Right forelimb (tissue), 1 donor: ENCODE results near the gene MOCS1.

ENCODE experiments used
- DNase-seq: peaks from one replicate; pipeline ENCODE4 v3.0.0-alpha.2; 2018

The MOCS1 gene

DNA sequence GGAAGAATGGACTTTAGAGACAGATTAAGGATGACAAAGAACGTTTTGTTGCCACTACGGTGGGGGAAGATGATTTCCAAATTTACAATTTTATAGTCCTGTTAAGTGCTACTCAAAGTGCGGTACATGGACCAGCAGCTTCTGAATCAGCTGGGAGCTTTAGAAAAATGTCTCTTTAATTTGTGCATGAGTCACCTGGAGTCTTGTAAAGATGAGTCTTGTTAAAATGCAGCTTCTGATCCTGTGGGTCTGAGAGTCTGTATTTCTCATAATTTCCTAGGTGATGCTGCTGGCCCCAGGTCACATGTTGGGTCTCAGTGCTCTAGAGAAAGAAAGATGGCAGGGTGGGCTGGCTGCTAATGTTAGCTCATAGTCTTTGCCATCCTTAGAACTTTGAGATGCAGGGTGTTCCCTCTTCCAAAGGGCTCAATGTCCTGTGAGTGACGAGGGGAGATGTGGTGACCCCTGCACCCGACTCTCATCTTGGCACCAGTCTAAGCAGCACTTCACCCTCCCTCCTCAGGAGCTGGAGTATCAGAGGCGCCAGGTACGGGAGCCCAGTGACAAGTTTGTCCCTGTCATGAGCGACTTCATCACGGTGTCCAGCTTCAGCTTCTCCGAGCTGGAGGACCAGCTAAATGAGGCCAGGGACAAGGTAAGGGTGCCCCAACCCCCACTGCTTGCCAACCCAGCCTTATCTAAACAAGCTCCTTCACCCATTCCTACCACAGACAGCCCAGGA, 34.5 kb downstream of the MOCS1 start:
- DNase-seq: no peak

DNA sequence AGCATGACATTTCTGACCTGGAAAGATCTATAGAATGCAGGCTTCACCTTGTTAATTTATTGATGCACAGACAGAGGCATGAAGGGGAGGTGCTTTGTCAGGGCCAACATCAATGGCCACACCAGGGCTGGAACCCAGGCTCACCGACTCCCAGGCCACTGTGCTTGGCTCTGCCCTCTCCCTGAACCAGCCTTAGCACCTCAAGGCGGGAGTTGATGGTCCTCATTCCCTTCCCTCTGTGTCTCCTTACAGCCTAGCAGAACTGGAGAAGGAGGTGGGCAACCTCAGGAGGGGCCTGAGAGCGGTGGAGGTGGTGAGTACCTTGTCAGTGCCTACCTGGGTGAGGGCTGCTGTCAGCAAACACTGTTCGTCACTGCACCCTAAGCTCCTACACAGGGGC, 35.6 kb downstream of the MOCS1 start:
- DNase-seq: no peak

DNA sequence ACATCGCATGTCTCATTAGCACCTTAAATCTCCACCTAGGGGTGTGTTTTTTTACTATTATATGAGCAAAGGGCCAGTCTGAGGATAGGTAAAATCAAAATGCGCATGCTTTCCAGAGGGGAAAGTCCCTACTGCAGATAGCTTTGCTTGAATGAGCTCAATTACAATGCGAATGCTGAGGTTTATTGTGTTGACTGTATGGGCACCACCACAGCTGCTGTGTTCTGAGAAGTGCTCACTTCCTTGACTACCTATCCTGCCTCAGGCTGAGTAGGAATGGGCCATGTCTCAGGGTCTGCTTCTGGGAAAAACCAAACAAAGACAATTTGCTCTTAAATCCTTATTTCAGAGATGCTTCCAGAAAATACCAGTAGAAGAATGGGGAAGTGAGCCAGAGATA, 36.6 kb downstream of the MOCS1 start:
- no peak for DNase-seq

GRCh38 chr6:39896701-39897100, 37.6 kb downstream of the MOCS1 start:
- no peak for DNase-seq

GRCh38 chr6:39893286-39893685, 41.0 kb downstream of the MOCS1 start:
- no peak for DNase-seq

GRCh38 chr6:39892490-39893129, 41.7 kb downstream of the MOCS1 start:
- DNase-seq: peak; percentile 79

DNA sequence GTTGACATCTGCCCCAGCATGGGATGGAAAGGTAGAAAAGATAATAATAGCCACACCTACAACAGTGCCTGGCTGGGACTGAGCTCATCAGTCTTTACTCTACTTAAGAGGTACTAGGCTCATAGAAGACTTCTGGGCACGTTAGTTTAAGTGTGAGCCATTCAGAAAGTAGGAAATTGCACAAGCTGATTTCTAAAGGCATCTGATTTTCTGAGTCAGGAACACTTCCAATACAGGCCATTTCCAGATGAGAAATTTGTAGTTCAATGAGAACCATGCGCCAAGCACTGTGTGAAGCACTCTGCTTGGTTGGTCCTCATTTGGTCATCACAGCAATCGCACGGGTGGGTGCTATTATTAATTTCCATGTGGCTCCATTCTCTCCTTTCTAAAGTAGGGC, 42.3 kb downstream of the MOCS1 start:
- DNase-seq: no peak

DNA sequence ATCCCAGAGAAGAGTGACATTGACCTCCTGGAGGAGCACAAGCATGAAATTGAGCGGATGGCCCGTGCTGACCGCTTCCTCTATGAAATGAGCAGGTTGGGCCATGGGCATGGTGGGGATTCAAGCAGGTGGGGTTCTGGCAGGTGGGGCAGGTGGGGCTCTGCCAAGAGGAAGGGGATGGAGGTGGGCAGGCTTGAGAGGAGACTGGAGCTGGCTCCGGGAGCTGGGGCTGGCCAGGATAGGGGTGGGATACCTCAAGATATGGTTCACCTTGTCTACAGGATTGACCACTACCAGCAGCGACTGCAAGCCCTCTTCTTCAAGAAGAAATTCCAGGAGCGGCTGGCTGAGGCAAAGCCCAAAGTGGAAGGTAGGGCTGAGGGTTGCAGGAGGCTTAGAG, 42.9 kb downstream of the MOCS1 start:
- no peak for DNase-seq

DNA sequence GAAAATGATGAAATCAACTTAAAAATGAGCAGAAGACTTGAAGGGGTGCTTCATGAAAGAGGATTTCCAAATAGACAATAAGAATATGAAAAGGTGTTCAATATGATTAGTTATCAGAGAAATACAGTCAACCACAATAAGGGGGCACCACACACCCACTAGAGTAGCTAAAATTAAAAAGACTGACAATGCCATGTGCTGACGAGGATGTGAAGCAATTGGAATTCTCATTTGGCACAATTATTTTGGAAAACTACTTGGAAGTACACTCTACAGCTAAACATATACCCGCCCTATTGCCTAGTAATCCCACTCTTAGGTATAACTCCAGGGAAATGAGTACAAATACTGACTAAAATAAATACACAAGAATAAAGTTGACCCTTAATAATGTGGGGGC, 45.0 kb downstream of the MOCS1 start:
- DNase-seq: no peak

GRCh38 chr6:39887692-39888450, 46.4 kb downstream of the MOCS1 start:
- DNase-seq: peak; percentile 76

GRCh38 chr6:39886871-39887270, 47.4 kb downstream of the MOCS1 start:
- no peak for DNase-seq

GRCh38 chr6:39885691-39886090, 48.6 kb downstream of the MOCS1 start:
- DNase-seq: no peak

DNA sequence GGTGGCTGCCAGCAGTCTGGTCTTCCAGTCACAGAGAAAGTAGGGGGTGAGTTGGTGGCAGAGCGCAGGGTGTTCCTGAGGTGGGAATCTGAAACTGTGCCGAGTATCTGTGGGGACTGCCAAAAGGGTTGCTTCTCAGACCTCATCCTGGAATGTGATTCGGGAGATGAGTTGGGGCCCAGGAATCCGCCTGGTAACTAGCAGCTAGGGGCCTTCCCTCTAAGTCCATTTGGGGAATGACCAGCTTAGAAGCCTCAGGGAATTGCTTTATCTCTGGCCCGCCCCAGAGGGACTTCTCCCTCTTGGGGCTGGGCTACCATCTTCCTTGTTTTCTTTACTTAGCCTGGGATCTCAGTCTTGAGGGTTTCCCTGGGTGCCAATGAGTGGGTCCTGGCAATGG, 49.6 kb downstream of the MOCS1 start:
- no peak for DNase-seq

DNA sequence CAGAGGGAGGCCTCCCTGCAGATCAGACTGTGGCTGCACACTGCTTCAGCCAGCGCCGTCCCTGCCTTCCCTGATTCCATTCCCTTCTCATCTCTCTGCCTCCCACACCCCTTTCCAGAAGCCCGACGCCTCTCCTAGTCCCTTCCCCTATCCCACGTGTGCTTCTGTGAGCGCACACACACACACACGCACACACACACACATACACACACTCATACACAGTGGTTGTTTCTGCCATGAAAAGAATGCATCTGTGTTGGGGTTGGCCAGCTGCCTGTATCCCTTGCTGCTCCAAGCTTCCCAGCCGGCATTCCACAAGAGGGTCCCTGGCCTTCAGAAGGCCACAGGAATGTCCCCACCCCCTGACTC, 51.7 kb downstream of the MOCS1 start:
- peak; percentile 84 for DNase-seq

GRCh38 chr6:39881851-39882530, 52.3 kb downstream of the MOCS1 start:
- peak; percentile 54 for DNase-seq

DNA sequence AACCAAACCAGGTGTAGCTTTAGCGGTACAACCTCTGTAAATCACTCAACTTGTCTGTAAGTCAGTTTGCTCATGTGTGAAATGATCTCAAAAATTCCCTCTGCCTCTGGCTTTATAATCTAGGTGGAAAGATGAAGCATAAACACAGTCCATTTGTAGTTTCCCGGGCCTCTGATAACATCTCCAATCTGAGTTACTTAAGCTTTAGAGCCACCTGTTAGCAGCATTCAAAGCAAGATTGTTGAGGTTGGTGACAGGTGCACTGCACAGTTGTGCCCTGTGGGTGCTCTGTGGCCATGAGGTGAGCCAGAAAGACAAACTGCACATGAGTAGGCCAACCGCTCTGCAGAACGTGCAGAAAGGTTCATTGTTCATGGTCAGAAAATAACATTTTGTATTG, 53.7 kb downstream of the MOCS1 start:
- no peak for DNase-seq

DNA sequence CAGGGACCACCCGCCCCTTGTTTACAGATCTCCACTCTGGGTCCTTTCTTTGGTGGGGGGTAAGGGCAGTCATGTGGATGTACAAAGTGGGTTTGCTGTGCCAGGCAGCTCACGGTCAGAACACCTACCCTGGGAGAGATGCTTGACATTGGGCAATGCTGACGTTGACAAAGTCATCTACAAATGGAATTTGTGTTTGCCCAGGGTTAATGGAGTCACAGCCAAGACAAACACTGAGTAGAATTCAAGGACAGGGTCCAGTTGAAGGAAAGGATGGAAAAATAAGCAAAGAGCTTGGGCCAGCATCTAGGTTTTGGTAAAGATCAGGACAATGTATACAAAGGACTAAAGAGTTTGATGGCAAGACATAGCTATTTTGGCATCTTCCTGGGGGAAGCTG, 54.7 kb downstream of the MOCS1 start:
- no peak for DNase-seq

GRCh38 chr6:39876826-39877225, 57.4 kb downstream of the MOCS1 start:
- DNase-seq: no peak

- no peak for DNase-seq
Measured at GRCh38 chr6:39876111-39876510, 58.2 kb downstream of the MOCS1 start.

DNA sequence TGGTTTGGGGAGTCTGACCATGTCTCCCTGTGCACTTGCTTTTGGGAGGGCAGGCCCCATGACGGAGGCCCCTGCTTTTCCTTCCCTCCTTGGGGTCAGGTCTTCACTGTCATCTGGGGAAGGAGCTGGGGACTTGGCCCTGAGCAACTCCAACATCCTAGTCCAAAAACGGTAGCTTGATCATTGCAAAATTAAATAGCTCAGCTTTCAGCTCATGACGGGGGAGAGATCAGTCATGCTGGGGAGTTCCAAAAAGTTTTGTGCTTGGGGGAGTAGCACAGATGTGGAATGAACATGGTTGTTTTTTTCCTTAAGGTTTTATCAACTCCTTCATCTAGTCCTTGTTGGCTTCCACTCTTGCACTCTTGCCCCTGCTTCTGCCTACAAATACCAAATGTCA, 60.8 kb downstream of the MOCS1 start:
- no peak for DNase-seq

GRCh38 chr6:39870950-39871349, 63.3 kb downstream of the MOCS1 start:
- DNase-seq: no peak

DNA sequence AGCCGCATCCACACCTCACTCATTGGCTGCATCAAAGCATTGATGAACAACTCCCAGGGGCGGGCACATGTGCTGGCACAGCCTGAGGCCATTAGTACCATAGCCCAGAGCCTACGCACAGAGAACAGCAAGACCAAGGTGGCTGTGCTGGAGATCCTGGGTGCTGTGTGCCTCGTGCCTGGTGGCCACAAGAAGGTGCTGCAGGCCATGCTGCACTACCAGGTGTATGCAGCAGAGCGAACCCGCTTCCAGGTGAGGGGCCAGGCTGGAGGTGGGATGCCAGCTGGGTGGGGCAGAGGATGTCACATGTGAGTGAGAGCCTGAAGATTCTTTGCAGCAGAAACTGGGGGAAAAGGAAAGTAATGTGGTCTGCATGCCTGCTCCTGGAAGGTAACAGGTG, 66.7 kb downstream of the MOCS1 start:
- no peak for DNase-seq
